DLD1 (cell line): Measurements from ENCODE around the gene TTYH2.

Source experiments
- in situ Hi-C: cut with HindIII; loops from 2 replicates; pipeline ENCODE4 v1.10.0; 2017; ENCODE audit warnings: low sequenced_read_pairs

TTYH2 gene

DNA sequence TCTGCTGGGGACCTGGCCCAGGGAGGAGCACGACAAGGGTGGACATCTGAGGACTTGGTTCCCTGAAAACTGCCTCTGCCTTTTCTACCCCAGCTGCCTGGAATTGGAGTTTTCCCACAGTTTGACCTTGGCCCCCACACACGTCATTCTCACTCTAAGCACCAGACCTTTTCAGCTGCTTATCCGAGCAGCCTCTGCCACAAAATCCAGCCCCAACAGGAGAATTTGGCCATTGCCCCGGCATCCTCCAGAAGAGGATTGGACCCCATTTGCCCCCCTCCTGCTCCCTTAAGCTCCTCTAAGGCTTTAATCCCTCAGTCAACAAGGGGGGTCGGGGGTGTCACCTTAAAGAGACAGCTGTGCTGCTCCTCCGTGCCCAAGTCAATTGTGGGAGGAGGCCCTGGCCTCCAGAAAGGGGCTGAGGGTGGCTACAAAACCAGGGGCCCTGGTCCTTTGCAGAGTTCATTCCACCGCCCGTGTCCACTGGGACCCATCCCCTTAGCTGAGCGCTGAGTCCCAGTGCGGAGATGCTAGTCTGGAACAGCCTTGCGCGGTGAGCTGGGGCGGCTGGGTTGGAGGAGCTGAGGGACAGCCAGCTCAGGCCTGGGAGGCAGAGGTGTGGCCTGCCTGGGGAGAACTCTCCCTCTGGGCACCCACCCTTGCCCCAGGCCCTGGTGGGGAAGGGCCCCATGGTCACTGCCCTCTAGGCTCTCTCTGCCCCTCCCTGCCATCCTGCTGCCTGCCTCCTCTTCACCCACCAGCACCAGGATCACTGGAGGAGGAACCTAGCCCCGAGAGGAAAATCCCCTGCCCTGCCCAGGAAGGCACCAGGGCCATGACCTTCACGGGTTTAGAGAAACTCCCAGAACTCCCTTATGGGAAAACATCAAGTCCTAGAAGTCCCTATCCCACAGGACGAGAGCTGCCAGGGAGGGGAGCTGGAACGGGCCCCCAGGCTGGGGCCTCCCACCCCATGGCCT, 18.8 kb downstream of the TTYH2 start:
- in situ Hi-C loops, result loop anchor here (10.0 kb wide), 1 partner anchor 73 kb away; no protein-coding TSS in a partner anchor

DNA sequence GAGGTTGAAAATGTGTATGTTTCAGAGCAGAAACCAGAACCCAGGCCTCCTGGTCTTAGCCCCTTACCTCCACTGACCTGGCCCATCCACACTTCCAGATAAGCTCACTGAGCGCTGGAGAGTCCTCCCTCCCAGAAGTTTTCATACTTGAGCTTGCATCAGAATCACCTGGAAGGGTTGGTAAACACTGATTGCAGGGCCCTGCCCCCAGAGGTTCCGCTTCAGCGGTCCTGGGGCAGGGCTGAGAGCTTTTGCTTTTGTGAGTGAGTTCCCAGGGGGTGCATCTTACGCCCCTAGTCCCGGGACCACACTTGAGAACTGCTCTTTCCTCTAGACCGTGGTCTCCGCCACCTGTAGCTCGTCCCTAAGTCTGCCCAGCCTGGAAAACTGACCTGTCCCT, 20.6 kb downstream of the TTYH2 start:
- in situ Hi-C loops, result loop anchor here (10.0 kb wide), 1 partner anchor 71 kb away; no protein-coding TSS in a partner anchor

DNA sequence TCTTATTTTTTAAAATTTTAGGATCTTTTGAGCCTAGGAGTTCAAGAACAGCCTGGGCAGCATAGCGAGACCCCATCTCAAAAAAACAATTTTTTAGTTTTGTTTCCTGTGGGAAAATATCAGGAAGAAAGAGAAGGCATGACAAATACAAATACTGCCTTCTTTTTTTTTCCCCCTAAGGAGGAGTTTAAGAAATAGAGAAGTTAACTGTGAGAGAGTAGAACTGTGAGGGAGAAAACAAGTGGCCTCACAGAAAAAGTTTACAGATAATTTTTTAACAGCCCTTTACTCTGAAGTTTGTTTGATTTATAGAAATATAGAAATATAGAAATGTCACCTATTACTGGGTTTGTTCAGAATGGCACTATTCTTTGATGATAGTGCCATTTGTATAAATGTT, 21.1 kb downstream of the TTYH2 start:
- in situ Hi-C loops, result loop anchor here (10.0 kb wide), 1 partner anchor 70 kb away; no protein-coding TSS in a partner anchor

DNA sequence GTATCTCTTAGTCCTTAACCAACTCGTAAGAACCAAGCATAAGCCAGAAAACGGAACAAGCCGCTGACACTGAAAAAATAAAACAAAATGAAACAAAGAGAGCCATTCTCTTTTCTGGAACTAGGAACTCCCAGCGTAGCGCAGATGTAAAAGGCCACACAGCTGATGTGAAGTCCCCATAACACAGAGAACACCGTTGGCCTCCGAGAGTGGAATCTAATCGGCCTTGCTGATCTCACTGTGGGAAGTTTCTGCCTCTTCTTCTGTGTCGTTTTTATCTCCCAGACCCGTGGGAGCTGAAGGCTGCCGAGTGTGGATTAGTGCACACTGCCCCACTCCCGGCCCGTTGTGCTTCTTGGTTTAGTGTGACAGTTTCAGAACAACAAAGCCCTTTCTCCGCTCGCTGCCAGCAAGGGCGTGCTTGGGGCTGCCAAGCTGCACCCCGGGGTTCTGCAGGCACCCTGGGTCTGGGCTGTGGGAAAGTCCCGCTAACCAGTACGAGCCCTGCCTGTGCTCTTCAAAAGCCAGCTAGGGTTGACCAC, 21.7 kb downstream of the TTYH2 start:
- in situ Hi-C loops, result loop anchor here (10.0 kb wide), 1 partner anchor 70 kb away; no protein-coding TSS in a partner anchor

DNA sequence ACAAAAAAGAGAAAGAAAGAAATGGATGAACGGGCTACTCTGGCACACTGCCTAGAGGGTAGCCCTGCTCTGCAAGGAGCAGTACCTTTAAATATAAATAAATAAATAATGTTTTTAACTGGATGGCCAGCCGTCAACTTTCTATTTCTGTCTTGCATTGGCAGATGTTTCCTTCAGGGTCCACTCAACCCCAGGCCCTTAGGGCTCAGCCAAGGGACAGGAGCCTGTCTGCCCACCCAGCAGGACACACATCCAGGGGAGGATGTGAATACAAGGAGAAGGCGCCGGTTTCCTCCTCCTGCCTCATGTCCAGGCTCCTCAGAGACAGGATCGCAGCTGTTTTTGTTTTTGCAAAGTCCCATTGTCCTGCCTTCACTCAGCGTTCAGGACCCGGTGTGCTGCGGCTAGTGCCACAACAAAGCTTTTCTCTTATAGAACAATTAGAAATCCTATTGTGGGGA, 22.6 kb downstream of the TTYH2 start:
- in situ Hi-C loops, result loop anchor here (10.0 kb wide), 1 partner anchor 69 kb away; no protein-coding TSS in a partner anchor

DNA sequence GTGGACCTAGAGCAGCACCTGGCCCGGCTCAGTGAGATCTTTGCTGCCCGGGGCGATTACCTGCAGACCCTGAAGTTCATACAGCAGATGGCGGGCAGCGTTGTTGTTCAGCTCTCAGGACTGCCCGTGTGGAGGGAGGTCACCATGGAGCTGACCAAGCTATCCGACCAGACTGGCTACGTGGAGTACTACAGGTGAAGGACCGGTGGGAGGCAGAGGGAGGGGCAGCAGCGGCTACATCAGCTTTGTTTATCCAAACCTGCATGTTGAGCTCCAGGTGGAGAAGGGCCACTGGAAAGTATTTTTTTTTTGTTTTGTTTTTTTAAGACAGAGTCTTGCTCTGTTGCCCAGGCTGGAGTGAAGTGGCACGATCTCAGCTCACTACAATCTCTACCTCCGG, 23.9 kb downstream of the TTYH2 start:
- in situ Hi-C loops, result loop anchor here (10.0 kb wide), 1 partner anchor 67 kb away; no protein-coding TSS in a partner anchor

DNA sequence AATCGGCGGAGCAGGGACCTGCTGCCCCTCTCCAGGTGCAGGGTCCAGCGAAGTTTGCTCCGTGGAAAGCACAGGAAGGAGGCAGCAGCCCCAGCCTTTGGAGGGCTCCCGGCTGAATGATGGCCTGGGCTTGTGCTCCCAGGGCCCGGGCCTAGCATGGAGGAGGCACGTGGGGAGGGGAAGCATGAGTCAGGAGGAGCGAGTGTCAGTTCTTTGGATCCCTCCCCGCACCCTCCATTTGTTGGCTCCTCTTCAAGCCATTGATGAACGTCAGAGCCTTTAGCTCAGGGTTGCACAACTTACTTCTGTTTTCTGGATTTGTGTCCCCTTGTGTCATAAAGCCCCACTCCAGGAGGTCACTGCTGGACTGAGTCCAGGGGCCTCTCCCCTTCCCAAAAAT, 25.8 kb downstream of the TTYH2 start:
- in situ Hi-C loops, result loop anchor here (10.0 kb wide), 1 partner anchor 66 kb away; no protein-coding TSS in a partner anchor

DNA sequence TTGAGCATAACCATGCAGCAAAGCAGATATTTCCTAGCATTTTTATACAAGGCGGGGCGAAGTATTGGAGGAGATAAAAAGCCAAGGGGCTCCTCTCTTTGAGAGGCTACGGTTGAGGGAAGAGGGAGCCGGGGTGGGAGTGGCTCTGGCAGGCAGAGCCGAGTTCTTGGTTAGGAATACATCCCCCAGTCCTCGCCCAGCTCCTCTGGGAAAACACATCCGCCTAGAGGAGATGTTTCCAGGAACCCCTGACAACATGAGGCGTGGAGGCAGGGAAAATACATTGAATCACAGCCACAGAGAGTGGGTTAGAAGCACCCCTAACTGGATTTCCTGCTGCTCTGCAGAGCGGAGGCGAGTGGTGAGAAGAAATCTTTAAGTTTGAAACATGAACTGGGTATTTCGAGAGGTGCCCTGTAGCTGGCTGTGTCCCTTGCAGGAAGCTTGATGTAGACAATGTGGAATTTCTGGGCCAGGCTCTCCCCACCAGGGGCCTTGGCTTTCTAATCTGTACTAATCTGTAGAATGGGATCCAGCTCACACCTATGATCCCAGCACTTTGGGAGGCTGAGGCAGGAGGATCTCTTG, 27.3 kb downstream of the TTYH2 start:
- in situ Hi-C loops, result no loop called here

DNA sequence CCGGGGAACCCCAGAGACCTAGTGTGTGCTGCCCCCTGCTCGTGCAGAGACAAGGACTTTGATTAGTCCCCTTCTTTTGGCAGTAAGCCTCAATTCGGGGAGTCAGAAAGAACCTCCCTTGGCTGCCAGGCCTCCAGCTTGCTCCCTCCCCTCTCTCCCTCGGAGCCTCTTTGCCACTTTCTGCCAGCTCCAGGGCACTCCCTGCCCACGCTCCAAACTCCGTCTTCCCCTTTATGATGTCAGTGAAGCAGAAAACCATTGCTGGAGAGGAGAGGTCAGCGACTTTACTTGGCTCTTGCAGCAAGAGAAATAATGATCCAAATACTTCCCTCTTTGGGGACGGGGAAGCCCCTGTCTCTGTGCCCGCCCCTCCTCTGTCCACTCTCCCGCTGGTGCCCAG, 28.1 kb downstream of the TTYH2 start:
- in situ Hi-C loops, result no loop called here

DNA sequence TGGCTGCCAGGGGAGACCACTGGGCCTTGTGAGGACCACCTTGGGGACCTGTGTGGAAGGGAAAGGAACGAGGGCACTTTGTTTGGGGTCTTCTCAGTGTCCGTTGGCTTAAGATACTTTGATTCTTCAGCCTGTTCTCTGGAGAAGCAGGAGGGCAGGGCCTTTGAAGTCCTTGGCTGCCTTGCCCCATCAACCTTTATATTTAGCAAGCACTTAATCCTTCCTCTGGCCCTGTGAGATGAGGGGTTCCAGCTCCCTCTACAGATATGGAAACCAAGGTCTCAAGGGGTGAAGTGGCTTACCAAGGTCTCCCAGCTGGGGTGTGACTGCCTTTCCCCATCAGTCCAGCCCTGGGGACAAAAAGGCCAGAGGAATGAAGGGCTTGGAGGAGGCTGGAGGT, 28.5 kb downstream of the TTYH2 start:
- in situ Hi-C loops, result no loop called here

DNA sequence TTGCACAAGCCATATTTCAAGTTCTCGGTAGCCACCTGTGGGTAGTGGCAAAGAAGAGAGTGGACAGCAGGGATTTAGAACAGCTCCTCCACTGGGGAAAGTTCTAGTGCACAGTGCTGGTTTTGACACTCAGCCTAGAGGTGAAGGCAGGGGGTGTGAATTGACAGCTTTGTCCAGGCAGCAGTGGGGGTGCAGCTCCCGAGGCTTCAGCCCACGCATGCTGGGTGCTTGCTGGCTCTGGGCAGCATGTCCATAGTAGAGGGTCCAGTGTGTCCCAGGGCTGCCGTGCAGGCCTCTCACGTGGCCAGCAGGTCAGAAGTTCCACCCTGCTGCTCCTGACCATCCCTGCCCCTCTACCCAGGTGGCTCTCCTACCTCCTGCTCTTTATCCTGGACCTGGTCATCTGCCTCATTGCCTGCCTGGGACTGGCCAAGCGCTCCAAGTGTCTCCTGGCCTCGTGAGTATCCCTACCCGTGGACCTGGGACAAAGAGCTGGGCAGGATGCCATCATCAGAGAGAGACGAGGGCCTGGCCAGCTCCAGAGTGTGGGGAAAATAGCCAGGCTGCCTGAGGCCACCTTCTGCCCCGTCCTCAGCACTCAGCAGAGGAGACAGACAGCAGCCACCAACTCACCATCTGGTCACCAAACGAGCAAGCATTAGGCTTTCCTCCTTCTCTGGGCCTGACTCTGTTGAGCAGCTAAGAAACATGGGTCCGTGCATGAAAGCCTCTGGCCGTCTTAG, 29.8 kb downstream of the TTYH2 start:
- in situ Hi-C loops, result no loop called here

DNA sequence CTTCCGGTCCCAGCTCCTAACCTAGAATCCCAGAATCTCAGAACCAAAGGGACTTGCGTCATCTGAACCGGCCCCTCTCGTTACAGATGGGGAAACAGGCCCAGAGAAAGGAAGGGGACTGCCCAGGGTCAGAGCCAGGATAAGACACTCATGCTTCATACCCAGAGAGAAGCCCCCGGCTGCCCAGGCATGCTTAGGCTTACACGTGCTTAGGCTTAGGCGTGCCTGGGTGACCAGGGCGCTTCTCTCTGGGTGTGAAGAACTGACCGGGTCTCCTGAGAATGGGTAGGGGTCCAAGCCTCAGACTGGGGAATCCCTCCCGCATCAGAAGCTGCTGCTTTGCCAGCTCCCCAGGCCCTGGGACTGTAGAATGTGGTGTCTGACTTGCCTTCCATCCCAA, 30.8 kb downstream of the TTYH2 start:
- in situ Hi-C loops, result no loop called here

DNA sequence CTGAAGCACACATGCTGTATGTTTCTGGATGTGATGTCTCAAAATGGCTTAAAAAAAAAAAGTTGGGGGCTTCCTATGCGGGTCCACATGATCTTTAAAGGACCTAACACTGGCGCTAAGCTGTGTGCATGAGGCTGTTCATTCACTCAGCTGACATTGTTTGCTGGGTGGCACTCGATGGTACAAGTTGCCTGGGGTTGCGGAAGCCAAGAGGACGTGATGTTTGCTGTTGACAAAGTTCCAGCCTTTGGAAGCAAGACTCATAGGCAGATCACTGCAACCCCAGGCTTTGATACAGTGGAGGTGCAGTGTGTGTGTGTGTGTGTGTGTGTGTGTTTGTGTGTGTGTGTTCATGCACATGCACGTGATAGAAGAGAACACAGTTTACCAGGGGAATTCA, 31.2 kb downstream of the TTYH2 start:
- in situ Hi-C loops, result no loop called here

DNA sequence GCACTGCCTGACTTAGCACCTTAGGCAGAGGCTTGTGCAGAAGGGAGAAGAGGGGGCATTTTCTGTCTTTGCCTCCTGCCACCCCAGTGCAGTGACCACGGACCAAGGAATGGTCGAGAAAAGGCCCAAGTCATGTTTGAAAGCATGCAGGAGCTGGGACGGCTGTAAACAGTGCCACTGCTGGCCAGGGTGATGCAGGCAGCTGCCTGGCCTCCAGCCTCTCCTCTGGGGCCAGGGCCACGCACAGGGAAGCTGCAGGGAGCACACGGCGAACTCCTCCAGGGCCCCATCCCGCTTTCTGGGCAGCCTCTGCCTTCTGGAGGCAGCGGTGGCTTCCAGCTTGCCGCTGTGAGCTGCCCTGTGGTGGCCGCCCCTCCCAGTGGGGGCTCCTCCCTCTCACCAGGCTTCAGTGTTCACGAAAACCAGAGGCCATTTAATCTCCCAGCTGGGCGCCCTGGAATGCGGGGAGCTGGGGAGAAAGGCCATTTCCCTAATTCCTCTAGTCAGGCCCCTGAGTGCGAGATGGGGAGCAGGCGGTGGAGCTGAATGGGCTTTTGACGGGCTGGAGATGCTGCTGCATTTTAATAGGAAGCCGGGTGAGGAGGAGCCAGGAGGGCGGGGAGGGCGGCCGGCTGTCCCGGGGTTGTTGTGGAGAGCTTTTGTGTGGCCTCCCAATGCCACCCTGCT, 31.9 kb downstream of the TTYH2 start:
- in situ Hi-C loops, result no loop called here

DNA sequence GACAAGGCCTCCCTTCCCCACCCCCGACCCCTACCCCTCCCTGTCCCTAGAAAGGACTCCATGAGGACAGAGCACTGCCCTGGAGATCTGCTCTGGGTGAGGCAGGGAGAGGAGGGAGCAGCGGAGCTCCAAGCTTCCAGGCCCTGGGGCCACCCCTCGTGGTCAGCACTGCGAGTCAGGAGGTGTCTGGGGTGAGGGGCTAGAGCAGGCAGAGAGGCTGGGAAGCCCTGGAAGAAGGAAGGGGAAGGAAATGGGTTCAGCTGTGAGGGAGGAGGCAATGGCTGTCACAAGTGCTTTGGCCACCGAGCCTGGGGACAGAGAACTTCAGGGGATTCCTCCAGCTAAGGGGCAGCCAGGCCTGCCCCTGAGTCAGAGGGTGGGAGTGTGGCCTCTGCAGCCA, 32.5 kb downstream of the TTYH2 start:
- in situ Hi-C loops, result no loop called here

DNA sequence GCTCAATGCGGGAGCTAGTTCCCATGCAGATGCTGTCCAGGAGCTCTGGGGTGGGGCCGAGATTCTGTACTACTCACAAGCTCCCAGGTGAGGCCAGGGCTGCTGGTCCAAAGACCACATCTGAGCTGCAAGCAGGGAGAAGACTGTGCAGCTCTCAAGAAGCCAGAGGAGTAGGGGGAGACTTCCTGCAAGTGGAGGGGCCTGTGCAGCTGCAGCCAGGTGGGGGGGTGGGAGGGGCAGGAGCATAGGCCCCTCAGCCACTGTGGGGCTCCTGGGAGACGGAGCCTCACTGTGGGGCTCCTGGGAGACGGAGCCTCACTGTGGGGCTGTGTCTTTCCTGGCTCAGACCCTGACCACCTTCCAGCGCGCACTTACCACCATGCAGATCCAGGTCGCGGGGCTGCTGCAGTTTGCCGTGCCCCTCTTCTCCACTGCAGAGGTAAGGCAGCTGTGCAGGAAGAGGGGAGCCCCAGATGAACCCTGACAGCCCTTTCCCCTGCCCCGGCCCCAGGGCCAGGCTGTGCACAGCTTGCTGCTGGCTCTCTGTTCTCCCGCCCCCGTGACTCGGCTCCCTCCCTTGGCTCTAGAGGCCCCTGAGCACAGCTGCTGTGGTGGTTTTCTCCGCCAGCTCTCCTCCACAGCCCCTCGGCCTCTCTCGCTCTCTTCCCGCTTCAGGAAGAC, 36.4 kb downstream of the TTYH2 start:
- in situ Hi-C loops, result no loop called here

DNA sequence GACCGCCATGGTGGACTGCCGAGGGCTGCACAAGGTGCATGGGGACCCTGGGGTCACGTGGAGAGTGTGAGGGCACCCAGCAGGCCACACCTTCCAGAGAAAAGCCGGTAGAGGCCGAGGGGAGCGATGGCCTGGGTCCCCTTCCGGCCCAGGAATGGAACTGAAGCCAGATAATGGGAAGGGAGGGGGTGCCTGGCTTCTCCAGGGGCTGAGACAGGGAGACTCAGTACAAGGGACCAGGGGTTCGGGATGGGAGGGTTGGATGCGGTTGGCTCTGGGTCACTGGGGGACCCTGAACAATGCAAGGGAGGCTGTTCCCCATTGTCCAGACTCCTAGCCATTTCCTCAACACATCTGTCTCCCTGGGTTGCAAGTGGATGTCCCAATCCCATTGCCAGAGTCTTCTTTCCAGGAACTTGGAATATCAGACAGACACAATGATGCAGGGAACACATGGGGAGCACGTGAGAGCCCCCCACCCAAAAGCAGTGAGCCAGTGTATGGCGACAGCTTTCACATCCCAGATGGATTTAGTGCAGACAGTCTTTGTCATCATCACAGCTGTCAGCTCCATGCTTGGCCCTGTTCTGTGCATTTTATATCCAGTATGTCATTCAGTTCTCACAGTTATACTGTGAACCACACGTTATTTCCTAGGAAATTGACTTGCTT, 37.1 kb downstream of the TTYH2 start:
- in situ Hi-C loops, result no loop called here

DNA sequence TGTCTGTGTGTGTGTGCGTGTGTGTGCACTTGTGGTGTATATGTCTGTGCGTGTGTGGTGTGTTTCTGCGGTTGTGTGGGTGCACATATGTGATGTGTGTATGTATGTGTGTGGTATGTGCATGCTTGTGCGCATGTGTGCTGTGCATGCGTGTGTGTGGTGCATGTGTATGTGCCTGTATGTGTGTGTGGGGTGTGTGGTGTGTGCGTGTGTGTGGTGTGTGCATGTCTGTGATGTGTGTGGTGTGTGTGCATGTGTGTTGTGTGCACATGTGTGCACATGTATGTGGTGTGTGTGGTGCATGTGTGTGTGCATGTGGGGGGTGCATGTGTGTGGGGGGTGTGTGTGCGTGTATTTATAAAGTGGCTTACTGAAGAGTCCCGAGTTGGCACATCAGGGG, 37.7 kb downstream of the TTYH2 start:
- in situ Hi-C loops, result no loop called here

DNA sequence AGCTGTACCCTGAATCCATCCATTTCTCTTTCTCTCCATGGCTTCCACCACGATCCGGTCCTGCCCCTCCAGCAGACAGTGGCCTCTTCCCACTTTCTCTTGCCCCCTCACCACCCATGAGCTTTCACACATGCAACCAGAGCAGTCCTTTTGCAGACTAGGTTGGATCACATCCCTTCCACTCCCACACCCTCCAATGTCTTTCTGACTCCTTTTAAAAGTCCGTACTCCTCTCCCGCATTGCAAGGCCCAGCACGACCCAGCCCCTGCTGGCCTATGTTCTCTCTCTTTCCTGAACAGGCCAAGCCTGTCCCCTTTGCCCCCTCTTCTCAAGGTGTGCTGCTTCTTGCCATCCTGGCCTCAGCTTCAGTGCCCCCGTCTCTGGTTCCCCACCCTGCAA, 38.2 kb downstream of the TTYH2 start:
- in situ Hi-C loops, result no loop called here
